ENCODE data around the gene GTF2F2.

Gene GTF2F2

GRCh38 chr13:45305079-45305478 lies 184.8 kb downstream of the GTF2F2 start:
- no peak for DNase-seq

GRCh38 chr13:45306966-45307365 lies 186.7 kb downstream of the GTF2F2 start:
- DNase-seq: no peak

- DNase-seq: no peak
These were observed 190.2 kb downstream of the GTF2F2 start for GRCh38 chr13:45310341-45311131.

GRCh38 chr13:45314822-45315221 lies 194.5 kb downstream of the GTF2F2 start:
- DNase-seq: no peak

- no peak for DNase-seq
These were observed 195.3 kb downstream of the GTF2F2 start for GRCh38 chr13:45315520-45316167.

- no peak for DNase-seq
These were observed 196.0 kb downstream of the GTF2F2 start for GRCh38 chr13:45316338-45316737.

DNA sequence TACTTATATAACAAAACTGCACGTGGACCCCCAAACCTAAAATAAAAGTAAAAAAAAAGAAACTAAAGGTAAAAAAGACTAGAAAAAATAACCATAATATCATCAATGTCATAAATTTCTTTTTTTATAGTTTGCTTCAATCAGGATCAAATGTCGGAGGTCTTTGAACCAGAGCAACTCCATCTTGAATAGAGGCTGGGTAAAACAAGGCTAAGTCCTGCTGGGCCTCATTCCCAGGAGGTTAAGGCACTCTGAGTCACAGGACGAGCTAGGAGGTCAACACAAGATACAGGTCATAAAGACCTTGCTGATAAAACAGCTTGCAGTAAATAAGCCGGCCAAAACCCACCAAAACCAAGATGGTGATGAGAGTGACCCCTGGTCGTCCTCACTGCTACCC lies 196.7 kb downstream of the GTF2F2 start:
- no peak for DNase-seq

DNA sequence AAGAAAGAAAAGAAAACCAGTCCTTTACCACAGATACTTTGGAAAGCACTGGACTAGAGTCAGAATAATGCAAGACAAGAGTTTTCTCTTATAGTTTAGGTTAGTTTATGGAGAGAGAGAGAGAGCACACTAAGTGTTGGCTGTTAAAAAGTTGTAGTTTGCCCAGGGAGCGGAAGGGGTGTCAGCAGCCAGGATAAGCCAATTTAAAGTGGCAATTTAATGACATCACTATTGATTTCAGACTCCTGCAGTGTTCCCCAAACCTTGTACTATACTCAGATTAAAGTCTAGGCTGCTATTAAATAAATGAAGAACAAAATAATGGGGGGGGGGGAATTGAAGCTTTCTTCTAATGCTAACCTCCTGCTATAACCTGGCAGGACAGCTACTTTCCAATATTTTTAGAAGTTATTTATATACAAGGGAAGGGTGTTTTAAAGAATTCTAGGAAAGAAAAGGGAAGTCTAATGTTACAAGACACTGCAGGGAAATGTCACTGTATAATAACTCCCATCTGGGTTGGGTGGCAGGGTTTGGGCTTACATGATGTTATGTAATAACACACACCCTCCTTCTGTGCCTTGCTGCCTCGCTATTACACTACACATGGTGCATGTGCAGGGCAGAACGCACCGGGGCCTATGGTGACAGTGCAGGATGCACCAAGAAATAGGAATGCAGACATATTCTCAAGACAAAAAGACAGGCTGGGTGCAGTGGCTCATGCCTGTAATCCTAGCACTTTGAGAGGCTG lies 200.7 kb downstream of the GTF2F2 start:
- DNase-seq: no peak

DNA sequence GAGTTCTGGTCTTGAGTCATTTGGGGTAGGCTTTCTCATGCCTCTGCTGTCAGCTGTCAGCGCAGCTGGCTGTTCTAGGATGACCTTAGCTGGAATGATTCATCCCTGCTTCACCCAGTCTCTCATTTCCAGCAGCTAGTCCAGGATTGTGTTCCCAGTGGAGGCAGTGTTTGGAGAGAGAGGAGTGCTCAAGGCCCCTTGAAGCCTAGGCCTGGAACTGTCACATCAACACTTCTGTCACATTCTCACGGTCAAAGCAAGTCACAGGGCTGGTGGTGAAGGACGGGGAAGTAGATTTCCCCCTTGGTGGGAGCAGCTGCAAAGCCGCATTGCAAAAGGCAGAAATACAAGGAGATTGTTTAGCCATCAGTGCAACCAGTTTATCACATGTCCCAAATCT lies 205.5 kb downstream of the GTF2F2 start:
- no peak for DNase-seq

DNA sequence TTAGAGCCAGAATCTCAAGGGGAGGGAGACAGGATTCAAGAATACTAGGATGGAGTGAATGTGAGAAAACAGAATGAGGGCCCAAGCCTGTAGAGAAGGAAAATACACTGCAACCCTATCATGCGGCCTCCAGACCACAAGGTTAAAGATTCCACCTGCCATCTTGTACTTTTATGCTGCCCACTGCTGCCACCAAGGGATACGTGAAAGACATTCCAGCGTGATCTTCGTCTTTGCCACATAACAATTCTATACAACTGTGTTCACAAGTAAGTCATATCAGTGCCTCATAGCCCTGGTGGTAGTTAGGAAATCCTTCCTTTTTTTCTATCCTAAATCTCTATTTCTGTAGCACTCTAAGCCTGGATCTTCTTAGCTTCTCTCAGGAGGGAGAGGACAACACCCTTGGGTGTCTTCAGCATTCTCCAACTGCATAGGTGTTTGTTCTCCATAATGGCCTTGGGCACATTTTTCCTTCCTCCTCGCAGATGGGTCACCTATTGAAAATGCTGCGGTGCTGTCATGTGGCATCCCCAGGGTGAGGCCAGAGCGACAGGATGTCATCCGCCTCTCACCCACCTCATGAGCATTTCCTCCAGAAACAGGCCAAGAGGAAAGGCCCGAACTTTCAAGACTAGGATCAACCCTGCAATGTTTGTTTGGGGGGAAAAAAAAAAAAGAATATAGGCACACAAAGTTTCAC lies 207.1 kb downstream of the GTF2F2 start:
- DNase-seq: no peak

GRCh38 chr13:45328661-45329111 lies 208.4 kb downstream of the GTF2F2 start:
- DNase-seq: no peak

DNA sequence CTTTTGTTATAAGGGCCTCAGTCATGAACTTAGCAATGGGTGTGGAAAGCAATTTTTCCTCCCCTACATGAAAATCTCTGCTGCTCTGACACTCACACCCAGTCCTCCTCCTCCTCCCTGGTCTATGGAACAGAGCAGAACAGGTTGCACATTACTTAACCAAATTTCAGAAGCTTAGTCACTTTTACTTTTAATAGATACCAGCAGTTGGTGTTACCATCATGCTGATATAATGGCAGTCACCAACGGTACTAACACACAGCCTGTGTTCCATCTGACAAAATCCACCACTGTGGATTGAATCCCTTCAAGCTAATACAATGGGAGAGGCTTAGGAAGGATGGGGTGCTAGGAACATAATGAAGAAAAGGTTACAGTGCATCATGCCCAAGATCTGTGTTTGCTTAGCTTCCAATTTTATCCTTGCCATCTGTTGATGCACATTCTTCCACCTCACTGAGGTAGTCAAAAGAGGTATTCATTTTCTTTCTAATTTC lies 210.9 kb downstream of the GTF2F2 start:
- DNase-seq: no peak

DNA sequence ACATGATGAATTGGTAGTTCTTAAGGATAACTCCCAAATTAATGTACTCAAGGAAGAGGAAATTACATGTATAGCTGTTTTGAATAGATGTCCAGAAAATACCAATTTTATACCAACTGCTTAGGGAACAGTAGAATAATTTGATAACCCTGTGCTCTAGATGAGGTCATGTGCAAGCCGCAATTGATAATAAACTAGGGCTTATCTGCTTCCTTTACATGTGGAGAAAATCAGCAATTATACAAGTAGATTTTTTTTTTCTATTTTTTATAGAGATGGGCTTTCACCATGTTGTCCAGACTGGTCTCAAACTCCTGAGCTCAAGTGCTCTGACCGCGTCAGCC lies 211.4 kb downstream of the GTF2F2 start:
- no peak for DNase-seq

- DNase-seq: no peak
These were observed 211.9 kb downstream of the GTF2F2 start for GRCh38 chr13:45332036-45332830.

- no peak for DNase-seq
These were observed 212.5 kb downstream of the GTF2F2 start for GRCh38 chr13:45332831-45333219.

DNA sequence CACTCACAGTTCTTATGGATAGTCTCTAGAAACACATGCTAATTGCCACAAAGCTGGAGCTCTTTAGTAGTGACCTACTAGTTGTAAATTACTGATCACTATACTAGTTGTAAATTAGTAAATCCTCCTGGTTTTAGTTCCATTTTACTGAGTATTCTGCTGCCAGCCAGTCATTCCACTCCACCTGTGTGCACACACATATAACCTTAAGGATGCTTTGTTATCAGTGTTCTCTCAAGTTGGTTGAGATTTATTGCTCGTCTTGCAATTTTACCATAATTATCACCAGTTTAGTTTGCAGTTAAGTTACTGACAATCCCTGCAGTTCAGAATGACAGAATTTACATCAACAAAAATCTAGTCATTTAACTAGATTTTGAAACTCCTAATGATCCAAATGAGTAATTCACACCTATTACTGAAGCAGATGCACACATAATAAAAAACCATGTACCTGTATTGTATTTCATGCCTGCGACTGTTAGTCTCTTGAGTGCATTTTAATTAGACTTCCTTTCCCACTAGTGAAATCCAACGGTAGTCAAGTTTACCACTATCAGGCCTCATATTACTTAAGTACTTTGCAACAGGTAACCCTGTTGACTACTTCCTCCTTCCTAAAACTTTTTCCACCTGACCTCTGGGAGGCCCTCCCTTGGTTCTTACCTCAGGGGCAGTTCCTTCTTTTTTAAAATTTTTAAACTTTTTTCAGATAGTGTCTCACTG lies 213.1 kb downstream of the GTF2F2 start:
- DNase-seq: no peak

Measured in activated naive CD4-positive, alpha-beta T cell treated with Interleukin-2 at 50 U/mL for 16 hours (primary cell).